T-helper 17 cell (primary cell): ENCODE measurements around the gene SPATA12. TPM values are rescaled to one million over a fixed set of nuclear protein-coding genes. Genes with fewer than 3 reads are reported as not detected.

ENCODE experiments used
- ATAC-seq: fragments of 150-1000 bp; cut with Tn5 transposase; 2 replicates; pipeline ENCODE4 v1.10.0; 2021; ENCODE audit warnings: mild to moderate bottlenecking, moderate library complexity
- DNase-seq, 3 donors: peaks; one replicate each; pipeline versions ENCODE4 v3.0.0 to v3.0.0-alpha.2; 2020 to 2021
- H3K9me3 ChIP-seq: one replicate; pipeline ENCODE4 v1.7.0; 2013; ENCODE audit warnings: low read length, mild to moderate bottlenecking; ENCODE audit not compliant: control insufficient read depth, poor library complexity, severe bottlenecking
- H3K27ac Mint-ChIP-seq: one replicate; pipeline ENCODE4 v1.8.0; 2022; ENCODE audit warnings: mild to moderate bottlenecking, moderate library complexity, mixed read lengths
- H3K27me3 Mint-ChIP-seq: one replicate; pipeline ENCODE4 v1.8.0; 2022; ENCODE audit warnings: mixed read lengths
- H3K36me3 Mint-ChIP-seq: one replicate; pipeline ENCODE4 v1.8.0; 2022; ENCODE audit warnings: low read depth, mixed read lengths
- H3K4me1 Mint-ChIP-seq: one replicate; pipeline ENCODE4 v1.8.0; 2022; ENCODE audit warnings: mild to moderate bottlenecking, mixed read lengths
- H3K4me3 Mint-ChIP-seq: one replicate; pipeline ENCODE4 v1.8.0; 2022; ENCODE audit warnings: mild to moderate bottlenecking, moderate library complexity, mixed read lengths
- total RNA-seq, 4 donors: library from RNA in 2 of 4; stranded (reverse) in 2 of 4; gene quantifications; one replicate each; pipeline ENCODE4 v1.2.3 and lab custom pipeline; 2022 to 2026

The SPATA12 gene
- not detected for total RNA-seq
- total RNA-seq (lab: John Stamatoyannopoulos, UW): 0 reads per million in 2 donors

- Mint-ChIP-seq H3K27me3 (peaks cover 20% of the 10 kb centered on the region), H3K27ac (no peak within 1 kb of the TSS)
- H3K9me3 ChIP-seq: no peaks in the 10 kb centered on the region
These were observed at the start of gene SPATA12 for GRCh38 chr3:57060089-57060821. Gene SPATA12 (plus strand): TSS chr3:57060664. CDS start chr3:57073695, 13,031 bp downstream.

GRCh38 chr3:57011022-57011421, 49.4 kb upstream of the SPATA12 start:
- no peak for ATAC-seq
- no peak overlapping the region for H3K4me3 Mint-ChIP-seq
- no peak for DNase-seq
- H3K27ac Mint-ChIP-seq: no peak overlapping the region
- peaks cover 2% of the 10 kb centered on the region for H3K36me3 Mint-ChIP-seq
- peaks cover 26% of the 10 kb centered on the region for H3K27me3 Mint-ChIP-seq
- H3K4me1 Mint-ChIP-seq: no peaks in the 10 kb centered on the region
- H3K9me3 ChIP-seq: no peaks in the 10 kb centered on the region

More at GRCh38 chr3:57060089-57060821, at the start of gene SPATA12:
- DNase-seq (no peak), ATAC-seq (peak; percentile 37)
- no peak within 1 kb of the TSS for H3K4me3 Mint-ChIP-seq
- peaks cover 7% of the 10 kb centered on the region for H3K36me3 Mint-ChIP-seq
- H3K4me1 Mint-ChIP-seq: peaks cover 6% of the 10 kb centered on the region

- Mint-ChIP-seq H3K36me3 (peaks cover 2% of the 10 kb centered on the region), H3K27me3 (peaks cover 26% of the 10 kb centered on the region), H3K4me1 (no peaks in the 10 kb centered on the region), H3K4me3 (no peak overlapping the region), H3K27ac (no peak overlapping the region)
- DNase-seq: no peak
- no peaks in the 10 kb centered on the region for H3K9me3 ChIP-seq
- no peak for ATAC-seq
These were observed 47.6 kb upstream of the SPATA12 start for GRCh38 chr3:57012847-57013246.

GRCh38 chr3:57015350-57015729, 45.1 kb upstream of the SPATA12 start:
- ATAC-seq: no peak
- Mint-ChIP-seq H3K4me1 (no peaks in the 10 kb centered on the region), H3K4me3 (no peak overlapping the region), H3K27me3 (peaks cover 26% of the 10 kb centered on the region), H3K27ac (no peak overlapping the region), H3K36me3 (peaks cover 4% of the 10 kb centered on the region)
- no peak for DNase-seq
- H3K9me3 ChIP-seq: no peaks in the 10 kb centered on the region

- Mint-ChIP-seq H3K27me3 (peaks cover 29% of the 10 kb centered on the region), H3K36me3 (peaks cover 4% of the 10 kb centered on the region), H3K27ac (no peak overlapping the region), H3K4me1 (no peaks in the 10 kb centered on the region), H3K4me3 (no peak overlapping the region)
- DNase-seq (no peak), ATAC-seq (no peak)
- H3K9me3 ChIP-seq: no peaks in the 10 kb centered on the region
These were observed 44.6 kb upstream of the SPATA12 start for GRCh38 chr3:57015912-57016311.

GRCh38 chr3:57017459-57017845, 43.0 kb upstream of the SPATA12 start:
- H3K4me1 Mint-ChIP-seq: no peaks in the 10 kb centered on the region

GRCh38 chr3:57018246-57018645, 42.2 kb upstream of the SPATA12 start:
- Mint-ChIP-seq H3K4me3 (no peak overlapping the region), H3K27me3 (peaks cover 38% of the 10 kb centered on the region), H3K36me3 (peaks cover 4% of the 10 kb centered on the region), H3K27ac (no peak overlapping the region), H3K4me1 (no peaks in the 10 kb centered on the region)
- DNase-seq (no peak), ATAC-seq (no peak)
- no peaks in the 10 kb centered on the region for H3K9me3 ChIP-seq

More at GRCh38 chr3:57017459-57017845, 43.0 kb upstream of the SPATA12 start:
- ATAC-seq (no peak), DNase-seq (no peak)
- H3K4me3 Mint-ChIP-seq: no peak overlapping the region
- no peak overlapping the region for H3K27ac Mint-ChIP-seq
- H3K27me3 Mint-ChIP-seq: peaks cover 30% of the 10 kb centered on the region
- no peaks in the 10 kb centered on the region for H3K9me3 ChIP-seq
- peaks cover 4% of the 10 kb centered on the region for H3K36me3 Mint-ChIP-seq

- Mint-ChIP-seq H3K27me3 (peaks cover 46% of the 10 kb centered on the region), H3K4me1 (no peaks in the 10 kb centered on the region), H3K4me3 (no peak overlapping the region), H3K27ac (no peak overlapping the region), H3K36me3 (peaks cover 4% of the 10 kb centered on the region)
- ATAC-seq (peak; percentile 57), DNase-seq (no peak)
- H3K9me3 ChIP-seq: no peaks in the 10 kb centered on the region
These were observed 41.4 kb upstream of the SPATA12 start for GRCh38 chr3:57019057-57019456.

GRCh38 chr3:57025237-57025636, 35.2 kb upstream of the SPATA12 start:
- Mint-ChIP-seq H3K4me3 (no peak overlapping the region), H3K36me3 (no peaks in the 10 kb centered on the region), H3K4me1 (no peaks in the 10 kb centered on the region), H3K27me3 (peaks cover 30% of the 10 kb centered on the region), H3K27ac (no peak overlapping the region)
- ATAC-seq (no peak), DNase-seq (no peak)
- no peaks in the 10 kb centered on the region for H3K9me3 ChIP-seq

GRCh38 chr3:57026944-57027343, 33.5 kb upstream of the SPATA12 start:
- ATAC-seq (no peak), DNase-seq (no peak)
- Mint-ChIP-seq H3K4me1 (no peaks in the 10 kb centered on the region), H3K27ac (no peak overlapping the region), H3K27me3 (peaks cover 26% of the 10 kb centered on the region), H3K36me3 (no peaks in the 10 kb centered on the region), H3K4me3 (no peak overlapping the region)
- H3K9me3 ChIP-seq: no peaks in the 10 kb centered on the region

GRCh38 chr3:57029383-57029782, 31.1 kb upstream of the SPATA12 start:
- DNase-seq: no peak
- Mint-ChIP-seq H3K36me3 (no peaks in the 10 kb centered on the region), H3K27ac (no peak overlapping the region), H3K27me3 (peaks cover 7% of the 10 kb centered on the region), H3K4me1 (no peaks in the 10 kb centered on the region), H3K4me3 (no peak overlapping the region)
- no peak for ATAC-seq
- H3K9me3 ChIP-seq: no peaks in the 10 kb centered on the region

GRCh38 chr3:57029924-57030323, 30.5 kb upstream of the SPATA12 start:
- no peaks in the 10 kb centered on the region for H3K36me3 Mint-ChIP-seq
- no peaks in the 10 kb centered on the region for H3K4me1 Mint-ChIP-seq
- no peak for ATAC-seq
- H3K4me3 Mint-ChIP-seq: no peak overlapping the region
- no peaks in the 10 kb centered on the region for H3K9me3 ChIP-seq
- no peak for DNase-seq
- no peak overlapping the region for H3K27ac Mint-ChIP-seq
- H3K27me3 Mint-ChIP-seq: peaks cover 4% of the 10 kb centered on the region

- no peak for ATAC-seq
- H3K36me3 Mint-ChIP-seq: no peaks in the 10 kb centered on the region
- no peak overlapping the region for H3K27ac Mint-ChIP-seq
- H3K27me3 Mint-ChIP-seq: peaks cover 6% of the 10 kb centered on the region
- H3K9me3 ChIP-seq: no peaks in the 10 kb centered on the region
- DNase-seq: no peak
- no peak overlapping the region for H3K4me3 Mint-ChIP-seq
- no peaks in the 10 kb centered on the region for H3K4me1 Mint-ChIP-seq
These were observed 29.7 kb upstream of the SPATA12 start for GRCh38 chr3:57030721-57031120.
